PC-3 (cell line): Measurements from ENCODE around the gene DLL4. TPM values are rescaled to one million over a fixed set of nuclear protein-coding genes. Genes with fewer than 3 reads are reported as not detected.

Experiments used
- ATAC-seq: fragments of 200-7000 bp; cut with Tn5 transposase; 2 replicates; pipeline ENCODE4 v1.9.1; 2020; ENCODE audit warnings: mild to moderate bottlenecking, moderate library complexity
- BruUV-seq: library from RNA; stranded (reverse); fragments of 400-500 nt; replicated peaks from 2 replicates; lab custom pipeline; 2021; lab: Mats Ljungman, UMichigan
- CTCF ChIA-PET: fragments of 300-600 bp; sonication (Branson Sonifier 250); formaldehyde crosslinking; loops from one replicate; lab custom pipeline; 2022; ENCODE audit warnings: antibody characterized with exemption; lab: Charles Lee
- POLR2A ChIA-PET: fragments of 300-600 bp; sonication (Branson Sonifier 250); formaldehyde crosslinking; loops from one replicate; lab custom pipeline; 2022; ENCODE audit warnings: antibody characterized with exemption; ENCODE audit not compliant: unreplicated experiment; lab: Charles Lee
- DNase-seq: peaks from one replicate; pipeline ENCODE4 v3.0.0-alpha.2; 2015
- H2AFZ ChIP-seq: fragments of 300-600 bp; sonication (generic); 2 replicates; pipeline ENCODE4 v1.6.0; 2016; ENCODE audit warnings: antibody characterized with exemption, low read length
- H3F3A ChIP-seq: fragments of 300-600 bp; sonication (generic); one replicate; pipeline ENCODE4 v1.6.0; 2017; ENCODE audit warnings: antibody characterized with exemption, low read length, control low read depth, mild to moderate bottlenecking; ENCODE audit not compliant: unreplicated experiment
- H3K27ac ChIP-seq: fragments of 300-600 bp; sonication (generic); 2 replicates; pipeline ENCODE4 v1.5.1; 2016; ENCODE audit warnings: mild to moderate bottlenecking, low read length
- H3K27me3 ChIP-seq: fragments of 300-600 bp; sonication (generic); 2 replicates; pipeline ENCODE4 v1.6.1; 2016; ENCODE audit warnings: low read length, mixed read lengths
- H3K36me3 ChIP-seq: fragments of 300-600 bp; sonication (generic); 2 replicates; pipeline ENCODE4 v1.6.1; 2016; ENCODE audit warnings: low read depth, mixed run types, low read length, mixed read lengths
- H3K4me1 ChIP-seq: fragments of 300-600 bp; sonication (generic); 2 replicates; pipeline ENCODE4 v1.5.1; 2016; ENCODE audit warnings: low read length; ENCODE audit not compliant: insufficient read depth
- H3K4me2 ChIP-seq: fragments of 300-600 bp; sonication (generic); 2 replicates; pipeline ENCODE4 v1.6.0; 2016; ENCODE audit warnings: low read length
- H3K4me3 ChIP-seq: fragments of 300-600 bp; sonication (generic); 2 replicates; pipeline ENCODE4 v1.5.1; 2016; ENCODE audit warnings: mild to moderate bottlenecking, low read length, mixed read lengths
- H3K79me2 ChIP-seq: fragments of 300-600 bp; sonication (generic); 2 replicates; pipeline ENCODE4 v1.6.1; 2017; ENCODE audit warnings: low read length, mixed read lengths
- H3K9ac ChIP-seq: fragments of 300-600 bp; sonication (generic); 2 replicates; pipeline ENCODE4 v1.6.0; 2016; ENCODE audit warnings: mild to moderate bottlenecking, low read length
- H3K9me2 ChIP-seq: fragments of 300-600 bp; sonication (generic); replicated peaks from 2 replicates; pipeline ENCODE4 v1.6.1; 2016; ENCODE audit warnings: mixed run types, low read length, mixed read lengths
- H3K9me3 ChIP-seq: fragments of 300-600 bp; sonication (generic); 2 replicates; pipeline ENCODE4 v1.6.1; 2016; ENCODE audit warnings: low read length, mixed read lengths
- H4K20me1 ChIP-seq: fragments of 300-600 bp; sonication (generic); 2 replicates; pipeline ENCODE4 v1.6.1; 2016; ENCODE audit warnings: low read length, mixed read lengths
- CTCF ChIP-seq: fragments of 300-600 bp; sonication (generic); conservative IDR thresholded peaks from 2 replicates; pipeline ENCODE4 v1.5.1; 2017; ENCODE audit warnings: antibody characterized with exemption, low read depth, mild to moderate bottlenecking, low read length
- EZH2 ChIP-seq: fragments of 300-600 bp; sonication (generic); IDR thresholded peaks from one replicate; pipeline ENCODE4 v1.6.1; 2017; ENCODE audit warnings: antibody characterized with exemption, mild to moderate bottlenecking, low read length; ENCODE audit not compliant: unreplicated experiment
- EZH2phosphoT487 ChIP-seq: fragments of 300-600 bp; sonication (generic); IDR thresholded peaks from 2 replicates; pipeline ENCODE4 v1.6.1; 2018; ENCODE audit warnings: mild to moderate bottlenecking, antibody characterized with exemption, low read length, borderline replicate concordance
- intact Hi-C: fragments of 100-400 bp; cut with micrococcal nuclease; formaldehyde crosslinking; loops from 2 replicates; pipeline ENCODE4 v1.9.0; 2023
- total RNA-seq: library from RNA; depleted of rRNA; stranded (reverse); fragments of >200 nt; gene quantifications from 2 replicates; pipeline ENCODE4 v1.2.3, GENCODE V29; 2014

Gene DLL4
- total RNA-seq, 1 experiment from 2014 or later, result 2.2 TPM

GRCh38 chr15:40981186-40981585 lies 52.0 kb downstream of the DLL4 start:
- no peaks in the 10 kb centered on the region for H4K20me1 ChIP-seq
- no peaks in the 10 kb centered on the region for H3K27me3 ChIP-seq
- H3F3A ChIP-seq, result no peaks in the 10 kb centered on the region
- DNase-seq (no peak), ATAC-seq (peak; percentile 75)
- ChIA-PET POLR2A (no interaction called here), CTCF (no interaction called here)
- H3K27ac ChIP-seq, result no peak overlapping the region
- H3K4me1 ChIP-seq, result no peaks in the 10 kb centered on the region
- H2AFZ ChIP-seq, result no peak overlapping the region
- BruUV-seq, result no TSS peak
- H3K79me2 ChIP-seq, result no peaks in the 10 kb centered on the region
- H3K9ac ChIP-seq, result no peak overlapping the region
- no peaks in the 10 kb centered on the region for H3K9me3 ChIP-seq
- intact Hi-C loops, result loop anchor here (2.0 kb wide), 2 partner anchors 18 to 38 kb away; no protein-coding TSS in a partner anchor
- H3K4me3 ChIP-seq, result no peak overlapping the region
- H3K4me2 ChIP-seq, result no peak overlapping the region
- H3K36me3 ChIP-seq, result peaks cover 93% of the 10 kb centered on the region
- H3K9me2 ChIP-seq, result no peaks in the 10 kb centered on the region
- no peak for TF ChIP-seq CTCF

GRCh38 chr15:40982855-40983254 lies 53.7 kb downstream of the DLL4 start:
- H3K36me3 ChIP-seq, result peaks cover 92% of the 10 kb centered on the region
- H3K79me2 ChIP-seq, result no peaks in the 10 kb centered on the region
- BruUV-seq, result no TSS peak
- H2AFZ ChIP-seq, result no peak overlapping the region
- no peaks in the 10 kb centered on the region for H3K9me3 ChIP-seq
- H3K4me2 ChIP-seq, result no peak overlapping the region
- DNase-seq (no peak), ATAC-seq (0 out of 2 replicates have a peak, but pooled peaks have one; percentile 14)
- no peak overlapping the region for H3K9ac ChIP-seq
- TF ChIP-seq EZH2 (no peak), EZH2phosphoT487 (no peak), CTCF (no peak)
- no peaks in the 10 kb centered on the region for H3K9me2 ChIP-seq
- no peak overlapping the region for H3K4me3 ChIP-seq
- H3K27ac ChIP-seq, result no peak overlapping the region
- no peaks in the 10 kb centered on the region for H4K20me1 ChIP-seq
- ChIA-PET POLR2A (no interaction called here), CTCF (interaction anchor here (0.7 kb wide), 1 partner anchor 190 kb away, joined by 3 read pairs; no protein-coding TSS in a partner anchor)
- no peaks in the 10 kb centered on the region for H3K27me3 ChIP-seq
- no peaks in the 10 kb centered on the region for H3K4me1 ChIP-seq
- H3F3A ChIP-seq, result no peaks in the 10 kb centered on the region
- intact Hi-C loops, result no loop called here

GRCh38 chr15:40984406-40984805 lies 55.3 kb downstream of the DLL4 start:
- H3K9me2 ChIP-seq, result no peaks in the 10 kb centered on the region
- H3K27me3 ChIP-seq, result no peaks in the 10 kb centered on the region
- H3F3A ChIP-seq, result no peaks in the 10 kb centered on the region
- H3K9ac ChIP-seq, result no peak overlapping the region
- no peaks in the 10 kb centered on the region for H3K79me2 ChIP-seq
- no peaks in the 10 kb centered on the region for H3K9me3 ChIP-seq
- no peak overlapping the region for H3K4me2 ChIP-seq
- no peak overlapping the region for H2AFZ ChIP-seq
- no peak overlapping the region for H3K27ac ChIP-seq
- no peaks in the 10 kb centered on the region for H3K4me1 ChIP-seq
- H3K36me3 ChIP-seq, result peaks cover 82% of the 10 kb centered on the region
- BruUV-seq, result no TSS peak
- TF ChIP-seq EZH2phosphoT487 (no peak), CTCF (no peak), EZH2 (no peak)
- ATAC-seq (no peak), DNase-seq (no peak)
- no peaks in the 10 kb centered on the region for H4K20me1 ChIP-seq
- no peak overlapping the region for H3K4me3 ChIP-seq
- ChIA-PET CTCF (no interaction called here), POLR2A (no interaction called here)
- intact Hi-C loops, result no loop called here
